Stimulated activated CD4-positive, alpha-beta T cell treated with anti-CD3 and anti-CD28 coated beads, TNF-alpha, amount 100 ng/mL, for 1 hour (primary cell): Measurements from ENCODE around the gene MC5R.
"Not testable (repeated sequence)": the region's sequence is repeated elsewhere in the genome, so short reads cannot be mapped to it uniquely, and the experiment has no call there.

Experiments used
- DNase-seq, 3 donors: peaks; one replicate each; pipeline ENCODE4 v3.0.0-alpha.2; 2020; ENCODE audit warnings: low read depth in 3 of 3, low spot score in 1 of 3

MC5R gene

DNA sequence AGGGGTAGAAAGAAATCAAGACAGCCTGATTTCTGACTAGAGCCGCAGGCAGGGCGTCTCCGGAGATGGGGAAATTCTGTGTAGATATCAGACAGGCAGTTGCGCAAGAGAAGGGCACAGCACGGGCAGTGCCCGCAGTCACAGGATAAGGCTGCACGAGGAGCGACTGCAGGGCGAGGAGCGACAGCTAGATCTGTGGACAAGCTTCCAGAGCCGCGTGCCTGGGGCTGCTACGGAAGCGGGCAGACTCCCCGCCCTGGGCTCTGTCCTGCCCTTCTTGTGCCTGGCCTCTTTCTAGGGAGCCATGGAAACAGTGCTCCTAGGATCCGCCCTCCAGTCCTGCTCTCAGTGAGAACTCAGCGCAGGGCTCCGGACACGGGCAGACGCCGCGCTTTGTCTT lies 12.6 kb downstream of the MC5R start:
- DNase-seq = no peak

DNA sequence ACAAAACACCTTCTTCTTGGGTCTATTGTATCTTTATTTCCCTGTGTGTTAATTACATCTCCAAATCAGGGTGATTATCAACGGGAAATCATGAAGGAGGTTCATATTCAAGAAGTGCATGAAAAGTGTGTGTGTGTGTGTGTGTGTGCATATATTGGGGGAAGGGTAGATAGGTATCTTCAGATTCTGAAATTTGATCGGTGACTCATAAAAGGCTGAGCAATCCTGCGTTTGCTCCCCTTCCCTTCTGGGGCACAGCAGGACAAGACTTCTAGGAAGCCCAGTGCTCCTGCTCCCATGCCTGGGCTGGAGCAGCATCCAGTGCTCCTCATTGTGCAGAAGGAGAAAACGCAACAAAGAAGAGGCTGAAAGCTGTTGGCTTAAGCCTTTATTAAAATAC lies 25.8 kb downstream of the MC5R start:
- no peak for DNase-seq

DNA sequence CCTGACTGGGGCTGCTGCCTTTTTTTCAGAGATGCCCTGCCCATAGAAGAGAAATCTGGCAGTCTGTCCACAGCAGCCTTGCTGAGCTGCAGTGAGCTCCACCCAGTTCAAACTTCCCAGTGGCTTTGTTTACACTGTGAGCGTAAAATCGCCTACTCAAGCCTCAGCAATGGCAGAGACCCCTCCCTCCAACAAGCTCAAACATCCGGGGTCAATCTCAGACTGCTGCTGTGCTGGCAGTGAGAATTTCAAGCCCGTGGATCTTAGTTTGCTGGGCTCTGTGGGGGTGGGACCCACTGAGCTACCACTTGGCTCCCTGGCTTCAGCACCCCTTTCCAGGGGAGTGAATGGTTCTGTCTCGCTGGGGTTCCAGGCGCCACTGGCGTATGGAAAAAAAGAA lies 38.9 kb downstream of the MC5R start:
- DNase-seq = not testable (repeated sequence)

DNA sequence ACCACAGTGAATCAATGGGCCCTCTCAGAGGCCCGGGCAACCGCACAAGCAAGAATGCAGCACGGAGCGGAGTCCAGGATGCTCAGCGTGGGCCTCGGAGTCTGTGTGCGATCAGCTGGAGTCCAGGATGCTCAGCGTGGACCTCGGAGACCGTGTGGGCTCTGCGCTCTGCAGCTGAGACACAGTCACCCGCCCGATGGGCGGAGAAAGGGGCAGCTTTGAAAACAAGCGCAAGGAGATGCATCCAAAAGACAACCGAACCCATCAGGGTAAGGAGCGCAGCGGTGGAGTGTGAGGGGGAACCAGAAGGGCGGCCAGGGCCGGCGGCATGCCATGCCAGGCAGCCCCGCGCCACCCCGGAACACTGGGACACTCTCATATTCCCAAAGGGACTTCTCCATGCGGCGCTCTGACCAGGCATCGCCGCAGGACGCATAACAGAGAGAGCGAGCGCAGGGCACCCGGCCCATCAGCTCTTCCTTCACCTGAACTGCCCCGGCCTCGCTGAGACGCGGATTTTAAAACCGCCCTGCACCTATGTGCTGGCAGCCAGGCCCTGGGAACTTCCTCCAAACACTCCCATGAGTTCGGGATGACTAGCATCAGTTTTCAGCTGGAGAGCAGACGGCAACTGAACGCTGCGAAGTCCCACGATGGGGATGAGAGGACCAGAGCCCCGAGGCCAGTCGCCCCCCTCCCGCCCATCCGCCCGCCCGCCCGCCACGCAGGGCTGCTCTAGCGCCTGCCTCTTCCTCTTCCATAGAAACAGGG lies 44.7 kb downstream of the MC5R start:
- DNase-seq = no peak

DNA sequence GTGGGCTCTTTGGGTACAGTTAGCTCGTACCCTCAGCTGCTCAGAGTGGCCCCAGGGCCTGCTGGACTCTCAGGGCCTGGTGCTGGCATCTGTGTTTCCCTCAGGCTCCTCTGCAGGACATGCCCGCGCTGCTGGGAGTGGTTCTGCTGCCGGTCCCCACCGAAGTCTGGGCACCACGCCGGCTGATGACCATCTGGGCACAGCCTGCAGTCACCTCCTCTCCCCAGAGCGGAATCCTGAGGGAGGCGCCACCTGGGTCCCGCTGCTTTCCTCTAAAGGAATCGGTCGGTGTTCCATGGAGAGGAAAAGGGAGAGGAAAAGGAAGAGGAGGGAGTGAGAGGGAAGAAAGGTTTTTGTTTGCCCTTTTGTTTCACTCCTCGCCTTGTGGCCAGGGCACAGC lies 47.8 kb downstream of the MC5R start:
- DNase-seq = no peak

DNA sequence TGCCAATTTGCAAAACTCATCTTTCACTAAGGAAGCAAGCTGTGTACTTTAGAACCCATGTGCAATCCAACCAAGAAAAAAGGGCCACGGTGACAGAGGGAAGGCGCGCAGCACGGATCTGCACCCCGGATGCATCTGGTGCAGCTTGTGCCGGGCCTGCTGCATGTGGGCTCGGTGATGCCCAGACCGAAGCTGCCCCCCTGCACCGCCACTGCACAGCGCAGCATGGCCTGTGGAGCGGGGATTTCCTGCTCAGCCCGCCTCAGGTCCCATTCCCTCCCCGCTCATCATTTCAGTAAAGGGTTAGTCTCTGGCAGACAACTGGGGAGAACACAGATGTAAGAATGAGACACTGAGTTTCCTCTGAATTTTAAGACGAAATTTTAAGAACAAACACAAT lies 48.4 kb downstream of the MC5R start:
- no peak for DNase-seq

DNA sequence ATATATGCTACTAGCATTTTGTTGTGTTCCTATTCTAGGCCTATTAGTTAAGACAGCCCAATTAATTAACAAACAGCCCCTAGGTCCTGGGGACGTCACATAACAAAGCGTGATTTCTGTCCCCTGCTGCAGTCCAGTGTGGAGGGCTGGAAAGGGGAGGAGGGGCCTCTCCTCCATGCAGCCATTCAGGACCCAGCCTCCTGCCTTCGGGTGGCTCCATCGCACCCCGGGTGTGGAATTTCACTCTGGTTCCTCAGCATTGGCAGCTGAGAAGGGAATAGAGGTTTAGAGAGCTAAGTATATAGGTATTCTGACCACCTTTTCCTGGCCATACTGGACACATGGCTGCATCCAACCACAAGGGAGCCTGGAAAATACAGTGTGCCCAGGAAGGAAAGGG lies 49.0 kb downstream of the MC5R start:
- DNase-seq = no peak

DNA sequence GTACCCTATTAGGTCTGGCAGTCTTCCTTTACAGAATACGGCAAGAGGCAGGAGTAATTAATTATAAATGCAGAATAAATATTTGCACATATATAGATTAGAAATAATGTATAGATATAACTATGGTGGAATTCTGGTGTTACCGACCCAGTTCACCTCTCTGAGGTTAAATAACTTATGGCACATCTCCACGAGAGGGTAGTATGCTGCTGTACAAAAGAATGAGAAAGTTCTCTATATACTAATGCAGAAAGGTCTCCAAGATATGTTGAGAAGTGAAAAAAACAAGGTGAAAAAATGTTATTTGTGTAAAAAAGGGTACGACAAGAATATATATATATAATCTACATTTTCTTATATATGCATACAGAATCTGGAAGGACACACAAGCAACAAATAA lies 50.6 kb downstream of the MC5R start:
- no peak for DNase-seq
